Transverse colon (tissue), 4 donors: ENCODE results near the gene PHF13.
"Not testable (repeated sequence)": the region's sequence is repeated elsewhere in the genome, so short reads cannot be mapped to it uniquely, and the experiment has no call there.

Experiments used
- EP300 ChIP-seq: sonication (generic); formaldehyde crosslinking; IDR thresholded peaks from one replicate; pipeline ENCODE4 v1.6.1; 2017; ENCODE audit warnings: antibody characterized with exemption, low read depth
- POLR2A ChIP-seq: fragments of 450-650 bp; IDR thresholded peaks from one replicate; pipeline ENCODE4 v1.6.1; 2016; ENCODE audit warnings: antibody characterized with exemption, mild to moderate bottlenecking, moderate library complexity
- POLR2AphosphoS5 ChIP-seq, 3 donors: sonication (generic); formaldehyde crosslinking; IDR thresholded peaks; one replicate each; pipeline ENCODE4 v1.6.1; 2016; ENCODE audit warnings: antibody characterized with exemption in 3 of 3
- TF ChIP-seq, protein P1 (sequence below), 5 experiments: fragments of 200-600 bp in 3 of 5; fragments of 450-650 bp in 2 of 5; sonication (generic) in 3 of 5; IDR thresholded peaks; 1 replicate in 2 of 5; 2 replicates in 3 of 5; pipeline ENCODE4 v1.5.1; 2016 to 2017; ENCODE audit warnings: antibody characterized with exemption in 5 of 5, inconsistent platforms in 3 of 5, mild to moderate bottlenecking in 2 of 5, moderate library complexity in 1 of 5

DNA sequence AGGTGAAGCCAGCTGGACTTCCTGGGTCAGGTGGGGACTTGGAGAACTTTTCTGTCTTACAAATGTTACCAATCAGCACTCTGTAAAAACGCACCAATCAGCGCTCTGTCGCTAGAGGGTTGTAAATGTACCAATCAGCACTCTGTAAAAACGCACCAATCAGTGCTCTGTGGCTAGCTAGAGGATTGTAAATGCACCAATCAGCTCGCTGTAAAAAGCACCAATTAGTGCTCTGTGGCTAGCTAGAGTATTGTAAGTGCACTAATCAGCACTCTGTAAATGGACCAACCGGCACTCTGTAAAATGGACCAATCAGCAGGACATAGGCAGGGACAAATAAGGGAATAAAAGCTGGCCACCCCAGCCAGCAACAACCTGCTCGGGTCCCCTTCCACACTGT lies 48.9 kb downstream of the PHF13 start:
- TF ChIP-seq, protein P1, sequence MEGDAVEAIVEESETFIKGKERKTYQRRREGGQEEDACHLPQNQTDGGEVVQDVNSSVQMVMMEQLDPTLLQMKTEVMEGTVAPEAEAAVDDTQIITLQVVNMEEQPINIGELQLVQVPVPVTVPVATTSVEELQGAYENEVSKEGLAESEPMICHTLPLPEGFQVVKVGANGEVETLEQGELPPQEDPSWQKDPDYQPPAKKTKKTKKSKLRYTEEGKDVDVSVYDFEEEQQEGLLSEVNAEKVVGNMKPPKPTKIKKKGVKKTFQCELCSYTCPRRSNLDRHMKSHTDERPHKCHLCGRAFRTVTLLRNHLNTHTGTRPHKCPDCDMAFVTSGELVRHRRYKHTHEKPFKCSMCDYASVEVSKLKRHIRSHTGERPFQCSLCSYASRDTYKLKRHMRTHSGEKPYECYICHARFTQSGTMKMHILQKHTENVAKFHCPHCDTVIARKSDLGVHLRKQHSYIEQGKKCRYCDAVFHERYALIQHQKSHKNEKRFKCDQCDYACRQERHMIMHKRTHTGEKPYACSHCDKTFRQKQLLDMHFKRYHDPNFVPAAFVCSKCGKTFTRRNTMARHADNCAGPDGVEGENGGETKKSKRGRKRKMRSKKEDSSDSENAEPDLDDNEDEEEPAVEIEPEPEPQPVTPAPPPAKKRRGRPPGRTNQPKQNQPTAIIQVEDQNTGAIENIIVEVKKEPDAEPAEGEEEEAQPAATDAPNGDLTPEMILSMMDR (IDR thresholded peaks at IDR 0.05): not testable (repeated sequence)
- TF ChIP-seq POLR2AphosphoS5 (IDR thresholded peaks at IDR 0.05); EP300; POLR2A: not testable (repeated sequence)
